Stimulated activated CD4-positive, alpha-beta T cell treated with anti-CD3 and anti-CD28 coated beads, Interleukin-1b, Interleukin-23, amount 100 ng/mL, for 1 hour (primary cell): Measurements from ENCODE around the gene GPR42.
"Not testable (repeated sequence)": the region's sequence is repeated elsewhere in the genome, so short reads cannot be mapped to it uniquely, and the experiment has no call there.

ENCODE experiments used
- DNase-seq, 2 donors: peaks; one replicate each; pipeline ENCODE4 v3.0.0-alpha.2; 2020; ENCODE audit warnings: low read depth in 2 of 2

GPR42 gene

DNA sequence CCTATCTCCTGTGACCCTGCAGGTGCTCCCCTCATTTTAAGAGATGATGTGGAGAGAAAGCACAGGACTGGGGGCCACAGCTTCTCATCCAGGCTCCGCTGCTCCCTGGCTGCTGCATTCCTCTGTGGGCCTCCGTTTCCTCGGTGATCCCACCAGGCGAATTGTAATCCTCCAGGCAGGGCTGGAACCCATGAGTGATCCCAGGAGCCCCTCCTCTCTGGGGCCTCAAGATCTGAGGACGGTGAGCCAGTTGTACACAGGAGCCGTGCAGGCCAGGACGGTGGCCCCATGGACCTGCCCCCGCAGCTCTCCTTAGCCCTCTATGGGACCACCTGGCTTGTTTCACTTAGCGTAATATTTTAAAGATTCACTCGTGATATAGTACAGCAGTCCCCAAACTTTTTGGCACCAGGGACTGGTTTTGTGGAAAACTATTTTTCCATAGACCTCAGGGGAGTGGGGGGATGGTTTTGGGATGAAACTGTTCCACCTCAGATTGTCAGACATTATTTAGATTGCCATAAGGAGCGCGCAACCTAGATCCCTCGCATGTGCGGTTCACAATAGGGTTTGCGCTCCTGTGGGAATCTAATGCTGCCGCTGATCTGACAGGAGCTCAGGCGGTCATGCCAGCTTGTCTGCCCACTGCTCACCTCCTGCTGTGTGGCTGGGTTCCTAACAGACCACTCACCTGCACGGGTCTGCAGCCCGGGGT is 7.0 kb upstream of the GPR42 start:
- DNase-seq: no peak

DNA sequence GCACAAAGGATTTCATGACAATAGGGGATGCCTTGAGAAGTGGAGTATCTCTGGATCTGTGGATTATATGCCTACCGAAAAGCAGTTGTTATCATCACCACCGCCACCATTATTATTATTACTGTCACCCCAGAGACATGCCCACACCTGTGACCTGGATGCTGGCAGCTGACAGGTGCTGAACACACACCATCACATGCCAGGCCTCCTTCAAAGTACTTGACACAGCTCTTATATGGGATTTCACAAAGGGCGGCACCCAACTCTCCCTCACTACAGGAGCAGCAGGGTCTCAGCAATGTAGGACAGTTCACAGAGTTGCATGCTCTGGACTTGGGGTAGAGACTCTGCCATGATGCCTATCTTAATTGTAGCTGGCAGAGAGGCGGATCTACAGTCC is 5.6 kb upstream of the GPR42 start:
- DNase-seq: no peak

DNA sequence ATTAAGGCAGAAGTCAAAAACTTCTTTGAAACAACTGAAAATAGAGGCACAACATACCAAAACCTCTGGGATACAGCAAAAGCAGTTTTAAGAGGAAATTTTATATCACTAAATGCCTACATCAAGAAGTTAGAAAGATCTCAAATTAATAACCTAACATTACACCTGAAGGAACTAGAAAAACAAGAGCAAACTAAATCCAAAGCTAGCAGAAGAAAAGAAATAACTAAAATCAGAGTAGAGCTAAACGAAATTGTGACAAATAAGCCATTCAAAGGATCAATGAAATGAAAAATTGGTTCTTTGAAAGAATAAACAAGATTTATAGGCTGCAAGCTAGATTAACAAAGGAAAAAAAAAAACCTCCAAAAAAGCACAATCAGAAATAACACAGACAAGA is 2.5 kb upstream of the GPR42 start:
- DNase-seq: no peak

DNA sequence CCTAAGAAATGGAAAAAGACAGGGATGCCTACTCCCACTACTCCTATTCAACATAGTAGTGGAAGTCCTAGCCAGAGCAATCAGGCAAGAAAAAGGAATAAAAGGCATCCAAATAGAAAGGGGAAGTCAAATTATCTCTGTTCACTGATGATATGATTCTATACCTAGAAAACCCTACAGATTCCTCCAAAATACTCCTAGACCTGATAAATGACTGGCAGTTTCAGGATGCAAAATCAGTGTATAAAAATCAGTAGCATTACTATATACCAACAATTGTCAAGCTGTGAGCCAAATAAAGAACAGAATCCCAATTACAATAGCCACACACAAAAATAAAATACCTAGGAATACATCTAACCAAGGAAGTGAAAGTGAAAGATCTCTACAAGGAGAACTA is 1.3 kb upstream of the GPR42 start:
- DNase-seq: no peak

DNA sequence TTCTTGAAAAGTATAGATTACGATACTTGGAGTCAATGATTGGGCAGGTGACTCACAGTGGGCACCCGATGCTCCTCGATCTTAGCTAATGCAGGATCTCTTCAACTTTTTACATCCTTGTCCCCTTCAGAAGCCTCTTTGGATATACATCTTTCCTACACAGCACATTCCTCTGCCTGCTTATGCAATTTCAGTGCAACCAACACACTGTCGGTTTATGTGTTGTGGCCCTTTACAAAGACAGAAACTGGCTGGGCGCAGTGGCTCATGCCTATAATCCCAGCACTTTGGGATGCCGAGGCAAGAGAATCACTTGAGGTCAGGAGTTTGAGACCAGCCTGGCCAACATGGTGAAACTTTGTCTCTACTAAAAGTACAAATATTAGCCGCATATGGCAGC is 2.6 kb downstream of the GPR42 start:
- DNase-seq: no peak

DNA sequence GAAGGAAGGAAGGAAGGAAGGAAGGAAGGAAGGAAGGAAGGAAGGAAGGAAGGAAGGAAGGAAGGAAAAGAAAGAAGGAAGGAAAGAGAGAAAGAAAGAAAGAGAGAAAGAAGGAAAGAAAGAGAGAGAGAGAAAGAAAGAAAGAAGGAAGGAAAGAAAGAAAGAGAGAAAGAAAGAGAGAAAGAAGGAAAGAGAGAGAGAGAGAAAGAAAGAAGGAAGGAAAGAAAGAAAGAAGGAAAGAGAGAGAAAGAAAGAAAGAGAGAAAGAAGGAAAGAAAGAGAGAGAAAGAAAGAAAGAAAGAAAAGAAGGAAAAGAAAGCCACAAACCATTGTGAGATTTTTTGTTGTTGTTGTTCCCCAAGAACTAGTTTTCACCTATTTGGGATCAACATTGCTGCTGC is 3.2 kb downstream of the GPR42 start:
- not testable (repeated sequence) for DNase-seq

DNA sequence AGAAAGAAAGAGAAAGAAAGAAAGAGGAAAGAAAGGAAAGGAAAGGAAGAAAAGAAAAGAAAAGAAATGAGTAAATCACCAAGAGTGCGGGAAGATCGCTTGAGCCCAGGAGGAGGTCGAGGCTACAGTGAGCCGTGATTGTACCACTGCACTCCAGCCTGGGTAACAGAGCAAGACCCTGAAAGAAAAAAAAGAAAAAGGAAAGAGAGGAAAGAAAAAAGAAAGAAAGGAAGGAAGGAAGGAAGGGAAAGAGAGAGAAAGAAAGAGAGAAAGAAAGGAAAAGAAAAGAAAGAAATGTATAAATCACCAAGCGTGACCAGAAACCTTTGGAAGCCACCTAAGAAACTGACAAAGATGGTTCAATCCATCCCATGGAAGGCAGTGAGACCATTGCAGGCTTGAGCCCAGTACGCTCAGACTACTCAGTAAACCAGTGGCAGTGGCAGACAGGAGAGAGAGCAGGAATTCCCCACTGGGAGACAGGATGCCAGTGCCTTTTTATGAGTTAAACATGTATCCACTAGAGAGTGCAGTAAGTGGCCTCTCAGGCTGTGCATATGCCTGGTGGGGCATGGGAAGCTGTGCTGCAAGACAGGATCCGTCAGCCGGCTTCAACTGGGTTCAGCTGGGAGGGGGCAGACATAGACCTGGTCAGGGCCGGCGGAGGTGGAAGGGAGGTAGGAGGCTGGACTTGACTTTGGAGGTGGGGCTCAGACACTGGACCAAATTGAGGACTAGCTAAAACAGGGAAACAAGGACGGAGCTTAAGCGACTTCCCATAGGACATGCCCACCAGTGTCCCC is 4.8 kb downstream of the GPR42 start:
- DNase-seq: no peak

DNA sequence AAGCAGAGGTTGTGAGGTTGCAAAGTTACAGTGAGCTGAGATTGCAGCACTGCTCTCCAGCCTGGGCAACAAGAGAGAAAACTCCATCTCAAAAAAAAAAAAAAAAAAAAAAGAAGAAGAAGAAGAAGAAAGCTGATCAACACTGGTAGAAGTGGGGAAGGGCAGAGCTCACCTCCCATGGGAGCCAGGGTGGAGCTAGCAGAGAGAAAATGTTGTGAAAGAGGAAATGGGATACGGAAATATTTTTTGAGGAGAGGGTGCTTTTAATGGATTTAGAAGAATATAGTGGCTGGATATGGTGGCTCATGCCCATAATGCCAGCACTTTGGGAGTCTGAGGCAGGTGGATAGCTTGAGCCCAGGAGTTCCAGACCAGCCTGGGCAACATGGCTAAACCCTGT is 6.8 kb downstream of the GPR42 start:
- no peak for DNase-seq

DNA sequence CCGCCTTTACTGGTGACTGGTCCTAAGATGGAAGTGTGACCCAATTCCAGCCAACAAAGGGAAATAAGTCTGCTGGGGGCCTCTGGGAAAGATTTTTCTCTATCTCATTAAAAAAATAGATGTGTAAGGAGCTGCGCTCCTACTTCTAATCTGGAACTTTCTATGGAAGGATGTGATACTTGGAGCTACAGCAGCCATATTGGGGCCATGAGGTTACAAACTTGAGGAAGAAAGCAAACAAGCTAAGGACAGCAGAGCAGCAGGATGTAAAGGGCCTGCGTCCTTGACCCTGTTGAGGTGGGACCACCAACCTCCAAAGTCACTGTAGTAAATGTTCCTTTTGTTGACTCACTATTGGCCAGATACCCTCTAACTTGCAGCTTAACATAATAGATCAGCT is 7.5 kb downstream of the GPR42 start:
- DNase-seq: no peak

DNA sequence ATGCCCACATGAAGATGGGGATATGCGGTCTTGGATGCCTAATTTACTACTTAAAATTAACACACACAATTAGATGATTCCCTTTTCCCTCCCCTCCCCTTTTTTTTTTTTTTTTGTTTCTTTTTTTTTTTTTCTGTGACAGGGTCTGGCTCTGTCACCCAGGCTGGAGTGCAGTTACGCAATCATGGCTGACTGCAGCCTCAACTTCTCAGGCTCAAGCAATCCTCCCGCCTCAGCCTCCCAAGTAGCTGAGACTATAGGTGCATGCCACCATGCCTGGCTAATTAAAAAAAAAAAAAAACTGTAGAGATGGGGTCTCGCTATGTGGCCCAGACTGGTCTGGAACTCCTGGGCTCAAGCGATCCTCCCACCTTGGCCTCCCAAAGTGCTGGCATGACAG is 8.7 kb downstream of the GPR42 start:
- DNase-seq: not testable (repeated sequence)

DNA sequence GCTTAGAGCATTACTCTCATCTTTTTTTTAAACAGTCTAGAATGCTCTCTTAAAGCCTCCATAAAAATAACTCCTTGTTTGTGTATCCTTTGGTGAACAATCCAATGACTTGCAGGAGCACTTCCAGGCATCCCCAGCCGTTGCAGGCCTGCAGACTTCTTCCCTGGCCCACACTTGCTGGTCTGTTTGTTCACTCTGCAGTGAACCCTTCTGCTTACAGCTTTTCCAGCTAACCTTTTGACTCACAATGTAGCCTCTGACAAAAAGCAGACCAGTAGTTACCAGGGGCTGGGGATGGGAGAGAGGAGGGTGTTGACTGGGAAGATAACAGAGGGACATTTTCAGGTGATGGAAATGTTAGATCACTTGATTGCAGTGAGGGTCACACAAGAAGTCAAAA is 9.1 kb downstream of the GPR42 start:
- DNase-seq: no peak

DNA sequence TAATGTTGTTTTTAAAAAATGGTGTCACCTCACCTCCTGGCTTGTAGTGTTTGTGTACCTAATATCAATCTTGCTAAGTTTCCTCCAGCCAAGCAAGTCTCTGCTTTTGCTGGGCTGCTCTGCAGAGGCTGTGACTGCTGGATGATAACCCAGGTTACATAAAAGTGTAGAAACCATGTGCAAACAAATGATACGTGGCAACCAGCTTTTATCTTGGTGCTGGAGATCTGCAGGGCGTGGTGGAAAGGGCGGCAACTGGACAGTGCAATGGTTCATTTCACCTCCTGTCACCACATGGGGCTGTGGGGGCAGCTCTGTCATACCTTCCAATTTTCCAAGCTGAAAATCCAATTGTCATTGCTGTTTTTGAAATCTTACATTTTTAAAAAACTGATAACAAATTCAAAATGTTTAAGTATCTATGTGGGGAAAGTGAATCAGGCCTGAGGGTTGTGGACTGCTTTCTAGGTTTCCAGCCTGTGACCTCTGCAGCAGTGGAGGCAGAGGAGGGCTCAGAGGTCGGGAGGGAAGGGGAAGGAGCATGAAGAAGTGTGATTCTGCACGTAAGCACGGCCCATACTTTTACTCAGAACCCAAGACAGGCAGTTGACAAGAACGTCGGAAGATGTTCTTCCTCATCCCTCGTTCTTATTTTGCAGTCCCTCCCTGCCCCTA is 9.7 kb downstream of the GPR42 start:
- DNase-seq: no peak

DNA sequence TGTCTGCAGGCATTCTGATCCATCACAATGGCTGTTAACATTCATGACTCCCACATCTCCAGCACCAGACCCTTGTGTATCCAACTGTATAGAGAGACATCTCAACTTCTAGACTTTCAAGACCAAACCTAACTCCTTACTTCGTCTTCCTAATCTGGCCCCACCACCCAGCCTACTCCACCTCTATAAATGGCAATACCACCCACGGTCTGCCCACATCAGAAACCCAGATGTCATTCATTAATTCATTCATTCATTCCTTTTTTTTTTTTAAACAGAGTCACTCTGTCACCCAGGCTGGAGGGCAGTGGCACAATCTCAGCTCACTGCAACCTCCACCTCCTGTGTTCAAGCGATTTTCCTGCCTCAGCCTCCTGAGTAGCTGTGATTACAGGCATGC is 10.4 kb downstream of the GPR42 start:
- no peak for DNase-seq

DNA sequence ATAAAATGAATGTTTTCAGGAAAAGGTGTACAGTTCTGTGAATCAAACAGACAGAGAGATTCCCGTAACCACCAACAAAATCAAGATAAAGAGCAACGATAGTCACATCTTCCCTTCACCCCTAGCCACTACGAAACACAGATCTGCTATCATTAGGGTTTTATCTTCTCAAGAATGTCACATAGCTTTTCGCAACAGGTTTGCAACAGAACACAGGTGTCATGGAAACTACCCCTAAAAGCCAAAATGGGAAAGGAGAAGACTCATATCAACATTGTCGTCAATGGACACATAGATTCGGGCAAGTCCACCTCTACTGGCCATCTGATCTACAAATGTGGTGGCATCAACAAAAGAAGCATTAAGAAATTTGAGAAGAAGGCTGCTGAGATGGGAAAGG is 11.1 kb downstream of the GPR42 start:
- no peak for DNase-seq

DNA sequence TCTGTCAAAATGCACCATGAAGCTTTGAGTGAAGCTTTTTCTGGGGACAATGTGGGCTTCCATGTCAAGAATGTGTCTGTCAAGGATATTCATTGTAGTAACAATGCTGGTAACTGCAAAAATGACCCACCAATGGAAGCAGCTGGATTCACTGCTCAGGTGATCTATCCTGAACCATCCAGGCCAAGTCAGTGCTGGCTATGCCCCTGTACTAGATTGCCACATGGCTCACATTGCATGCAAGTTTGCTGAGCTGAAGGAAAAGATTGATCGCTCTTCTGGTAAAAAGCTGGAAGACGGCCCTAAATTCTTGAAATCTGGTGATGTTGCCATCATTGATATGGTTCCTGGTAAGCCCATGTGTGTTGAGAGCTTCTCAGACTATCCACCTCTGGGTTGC is 12.7 kb downstream of the GPR42 start:
- DNase-seq: no peak

DNA sequence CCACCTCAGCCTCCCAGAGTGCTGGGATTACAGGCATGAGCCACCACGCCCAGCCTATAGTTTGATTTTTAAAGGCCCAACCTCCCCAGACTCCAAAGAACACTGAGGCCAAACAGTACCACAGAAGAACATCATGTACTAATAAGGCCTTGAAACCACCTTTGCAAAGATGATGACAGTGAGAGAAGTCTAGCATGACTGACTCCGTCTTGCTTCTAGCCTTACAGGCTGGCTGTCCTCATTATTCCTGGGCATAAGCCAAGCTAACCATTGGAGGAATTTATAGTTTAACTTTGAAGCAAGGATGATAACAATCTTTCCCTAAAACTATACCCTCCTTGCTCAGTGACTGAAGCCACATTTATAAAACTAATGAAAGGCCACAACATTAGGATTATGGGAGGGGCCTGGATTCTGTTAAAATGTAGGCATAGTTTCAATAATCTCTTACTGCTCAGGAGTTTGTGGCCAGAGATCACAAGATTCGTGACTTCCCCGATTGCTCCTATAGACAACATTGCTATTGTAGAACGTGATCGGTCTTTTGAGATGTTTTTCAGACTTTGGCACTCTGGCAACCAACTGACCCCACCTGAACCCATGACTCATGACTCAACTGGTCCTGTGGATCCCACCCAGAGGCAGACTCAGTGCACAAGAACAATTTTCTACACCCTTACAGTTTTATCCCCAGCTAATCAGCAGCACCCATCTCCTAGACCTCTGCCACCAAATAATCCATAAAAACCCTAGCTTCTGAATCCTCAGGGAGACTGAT is 17.6 kb downstream of the GPR42 start:
- DNase-seq: no peak

DNA sequence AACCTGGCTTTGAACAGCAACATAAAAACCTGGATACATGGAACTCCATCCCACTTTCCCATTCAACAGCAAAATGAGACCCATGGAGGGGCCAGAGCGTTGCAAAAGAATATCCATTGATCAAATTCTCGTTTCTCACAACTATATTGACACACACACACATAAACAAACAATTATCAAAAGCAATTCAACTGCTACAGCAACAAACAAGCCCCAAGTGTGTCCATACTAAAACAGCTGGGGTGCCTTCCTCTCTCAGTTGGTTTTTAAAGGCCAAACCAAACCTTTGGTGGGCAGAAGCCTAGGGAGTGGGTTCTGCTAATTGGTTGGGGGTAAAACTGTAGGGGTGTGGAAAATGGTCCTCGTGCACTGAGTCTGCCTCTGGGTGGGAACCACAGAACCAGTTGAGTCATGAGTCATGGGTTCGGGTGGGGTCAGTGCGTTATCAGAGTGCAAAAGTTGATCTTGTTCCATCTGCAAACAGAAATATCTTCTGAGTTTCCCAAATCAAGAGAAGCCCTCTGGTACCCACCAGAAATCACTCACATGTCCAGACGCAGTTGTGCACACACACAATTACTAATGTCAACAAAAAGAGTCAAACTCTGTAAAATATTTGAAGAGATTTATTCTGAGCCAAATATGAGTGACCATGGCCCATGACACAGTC is 18.5 kb downstream of the GPR42 start:
- no peak for DNase-seq

DNA sequence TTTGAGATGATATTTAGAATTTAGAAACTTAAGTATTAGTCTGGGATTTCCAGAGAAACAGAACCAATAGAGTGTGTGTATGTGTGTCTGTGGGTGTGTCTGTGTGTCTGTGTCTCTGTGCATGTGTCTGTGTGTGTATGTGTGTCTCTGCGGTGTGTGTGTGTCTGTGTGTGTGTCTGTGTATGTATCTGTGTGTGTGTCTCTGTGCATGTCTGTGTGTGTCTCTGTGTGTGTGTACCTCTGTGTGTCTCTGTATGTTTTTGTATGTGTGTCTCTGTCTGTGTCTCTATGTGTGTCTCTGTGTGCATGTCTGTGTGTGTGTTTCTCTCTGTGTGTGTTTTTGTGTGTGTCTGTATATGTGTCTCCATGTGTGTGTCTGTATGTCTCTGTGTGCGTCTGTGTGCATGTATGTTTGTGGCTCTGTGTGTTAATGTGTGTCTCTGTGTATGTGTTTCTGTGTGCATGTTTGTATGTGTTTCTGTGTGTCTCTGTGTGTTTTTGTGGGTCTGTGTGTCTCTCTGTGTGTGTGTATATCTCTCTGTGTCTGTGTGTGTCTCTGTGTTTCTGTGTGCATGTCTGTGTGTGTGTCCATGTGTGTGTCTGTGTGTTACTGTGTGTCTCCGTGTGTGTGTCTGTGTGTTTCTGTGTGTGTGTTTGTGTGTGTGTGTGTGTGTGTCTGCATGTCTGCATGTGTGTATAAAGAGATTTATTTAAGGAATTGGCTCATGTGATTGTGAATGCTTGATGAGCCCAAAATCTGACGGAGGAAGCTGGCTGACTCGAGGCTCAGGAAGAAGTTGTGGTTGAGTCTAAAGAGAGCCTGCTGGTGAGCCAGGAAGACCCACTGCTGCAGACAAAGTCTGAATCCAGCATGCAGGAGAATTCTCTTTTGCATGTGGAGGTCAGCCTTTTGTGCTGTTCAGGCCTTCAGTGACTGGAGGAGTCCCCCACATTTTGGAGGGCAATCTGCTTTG is 22.2 kb downstream of the GPR42 start:
- DNase-seq: no peak

DNA sequence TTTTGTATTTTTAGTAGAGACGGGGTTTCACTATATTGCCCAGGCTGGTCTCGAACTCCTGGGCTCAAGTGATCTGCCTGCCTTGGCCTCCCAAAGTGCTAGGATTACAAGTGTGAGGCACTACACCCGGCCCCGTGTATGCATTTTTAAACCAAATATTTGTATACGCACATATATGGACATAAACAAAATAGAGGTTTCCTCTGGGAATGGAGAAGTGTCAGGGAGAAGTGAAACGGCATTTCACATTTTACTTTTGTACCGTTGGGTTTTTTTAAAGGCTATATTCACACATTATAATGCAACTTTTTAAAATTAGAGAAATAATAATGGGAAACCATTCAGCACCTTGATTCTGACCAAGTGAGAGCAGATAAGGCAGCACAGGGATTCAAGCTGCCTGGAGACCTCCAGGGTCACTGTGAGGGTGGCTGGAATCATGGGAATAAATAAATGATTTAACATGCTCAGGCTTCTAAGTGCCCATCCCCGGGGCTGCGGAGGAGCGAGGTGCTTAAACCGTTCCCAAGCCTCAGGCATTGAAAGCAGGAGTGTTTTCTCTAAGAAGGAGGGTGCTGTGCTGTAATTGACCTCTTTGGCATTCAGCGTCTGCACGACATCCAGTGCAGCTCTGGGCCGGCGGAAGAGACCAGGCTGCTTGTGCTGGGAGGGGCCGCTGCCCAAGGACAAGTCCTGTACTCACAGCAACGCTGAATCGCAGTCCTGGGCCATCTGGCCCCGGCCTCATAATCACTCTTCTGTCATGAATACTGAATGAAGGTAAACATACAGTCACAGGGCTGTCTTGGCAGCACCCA is 24.7 kb downstream of the GPR42 start:
- no peak for DNase-seq
